HL-60 (cell line): ENCODE measurements around the gene DCBLD1.

Source experiments
- POLR2AphosphoS5 ChIP-seq: IDR thresholded peaks from 2 replicates; pipeline ENCODE4 v1.6.1; 2012; ENCODE audit warnings: low read depth
- TF ChIP-seq, protein P1 (sequence below): IDR thresholded peaks from one replicate; pipeline ENCODE4 v1.5.1; 2011; ENCODE audit warnings: low read length, control low read depth, inconsistent platforms; ENCODE audit not compliant: insufficient read depth

DNA sequence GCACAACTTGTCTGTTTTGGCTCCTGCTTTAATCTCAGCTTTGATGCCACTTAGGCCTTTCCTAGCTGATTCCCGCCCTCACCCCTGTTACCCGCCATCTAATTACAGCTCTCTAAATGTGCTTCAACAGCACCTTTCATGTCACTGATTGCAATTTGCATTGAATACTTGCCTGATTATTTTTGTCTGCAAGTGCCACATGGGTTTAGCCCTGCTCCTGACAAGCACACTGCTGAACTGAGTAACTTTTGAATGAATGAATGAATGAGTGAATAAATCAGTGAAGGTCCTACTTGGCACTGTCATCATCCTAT is 591 bp upstream of the DCBLD1 start:
- TF ChIP-seq, protein P1, sequence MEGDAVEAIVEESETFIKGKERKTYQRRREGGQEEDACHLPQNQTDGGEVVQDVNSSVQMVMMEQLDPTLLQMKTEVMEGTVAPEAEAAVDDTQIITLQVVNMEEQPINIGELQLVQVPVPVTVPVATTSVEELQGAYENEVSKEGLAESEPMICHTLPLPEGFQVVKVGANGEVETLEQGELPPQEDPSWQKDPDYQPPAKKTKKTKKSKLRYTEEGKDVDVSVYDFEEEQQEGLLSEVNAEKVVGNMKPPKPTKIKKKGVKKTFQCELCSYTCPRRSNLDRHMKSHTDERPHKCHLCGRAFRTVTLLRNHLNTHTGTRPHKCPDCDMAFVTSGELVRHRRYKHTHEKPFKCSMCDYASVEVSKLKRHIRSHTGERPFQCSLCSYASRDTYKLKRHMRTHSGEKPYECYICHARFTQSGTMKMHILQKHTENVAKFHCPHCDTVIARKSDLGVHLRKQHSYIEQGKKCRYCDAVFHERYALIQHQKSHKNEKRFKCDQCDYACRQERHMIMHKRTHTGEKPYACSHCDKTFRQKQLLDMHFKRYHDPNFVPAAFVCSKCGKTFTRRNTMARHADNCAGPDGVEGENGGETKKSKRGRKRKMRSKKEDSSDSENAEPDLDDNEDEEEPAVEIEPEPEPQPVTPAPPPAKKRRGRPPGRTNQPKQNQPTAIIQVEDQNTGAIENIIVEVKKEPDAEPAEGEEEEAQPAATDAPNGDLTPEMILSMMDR = no peak
- no peak for TF ChIP-seq POLR2AphosphoS5
